Tibial nerve (tissue), 4 donors: ENCODE results near the gene ANKRD17. TPM values are rescaled to one million over a fixed set of nuclear protein-coding genes. Genes with fewer than 3 reads are reported as not detected.
"Not testable (repeated sequence)": the region's sequence is repeated elsewhere in the genome, so short reads cannot be mapped to it uniquely, and the experiment has no call there.

Experiments
- DNase-seq, 2 donors: peaks; one replicate each; pipeline ENCODE4 v3.0.0-alpha.2; 2019; ENCODE audit warnings: low spot score in 2 of 2
- H3K27ac ChIP-seq, 4 donors: fragments of 200-600 bp; sonication (generic) in 3 of 4; one replicate each; pipeline ENCODE4 v1.5.1; 2017 to 2019; ENCODE audit warnings: mild to moderate bottlenecking in 1 of 4
- H3K27me3 ChIP-seq, 2 donors: fragments of 200-600 bp; sonication (generic) in 1 of 2; one replicate each; pipeline versions ENCODE4 v1.5.1 to v1.6.0; 2017 to 2019
- H3K36me3 ChIP-seq, 3 donors: fragments of 200-600 bp; sonication (generic); one replicate each; pipeline ENCODE4 v1.5.1; 2018 to 2019
- H3K4me1 ChIP-seq, 4 donors: fragments of 200-600 bp; sonication (generic) in 3 of 4; one replicate each; pipeline ENCODE4 v1.5.1; 2017 to 2019
- H3K4me3 ChIP-seq, 4 donors: fragments of 200-600 bp; sonication (generic) in 3 of 4; one replicate each; pipeline ENCODE4 v1.5.1; 2017 to 2019; ENCODE audit warnings: mild to moderate bottlenecking in 1 of 4, moderate library complexity in 1 of 4
- H3K9me3 ChIP-seq, 4 donors: fragments of 200-600 bp; sonication (generic) in 3 of 4; one replicate each; pipeline ENCODE4 v1.5.1; 2017 to 2019
- EP300 ChIP-seq, 2 donors: sonication (generic); formaldehyde crosslinking; IDR thresholded peaks; one replicate each; pipeline ENCODE4 v1.6.1; 2017; ENCODE audit warnings: antibody characterized with exemption in 2 of 2, mild to moderate bottlenecking in 1 of 2
- POLR2A ChIP-seq, 2 donors: fragments of 450-650 bp; IDR thresholded peaks; one replicate each; pipeline ENCODE4 v1.6.1; 2017; ENCODE audit warnings: antibody characterized with exemption in 2 of 2, mild to moderate bottlenecking in 2 of 2, moderate library complexity in 2 of 2
- WGBS, 2 donors: methylation state at CpG; one replicate each; pipeline ENCODE4 v1.1.5; 2018; 5-methylcytosine and 5-hydroxymethylcytosine counted together
- total RNA-seq, 4 donors: library from RNA; depleted of rRNA; stranded (reverse); fragments of >200 nt; gene quantifications; one replicate each; pipeline ENCODE4 v1.1.0, GENCODE V29; 2016
- TF ChIP-seq, protein P1 (sequence below), 5 experiments: fragments of 200-600 bp in 3 of 5; fragments of 450-650 bp in 2 of 5; sonication (generic) in 3 of 5; IDR thresholded peaks; one replicate each; pipeline ENCODE4 v1.5.1; 2016 to 2019; ENCODE audit warnings: antibody characterized with exemption in 5 of 5, mild to moderate bottlenecking in 3 of 5, moderate library complexity in 2 of 5

Gene ANKRD17
- total RNA-seq, 4 donors from 2014 or later: 46.5 to 61.8 (median 55.0) TPM

DNA sequence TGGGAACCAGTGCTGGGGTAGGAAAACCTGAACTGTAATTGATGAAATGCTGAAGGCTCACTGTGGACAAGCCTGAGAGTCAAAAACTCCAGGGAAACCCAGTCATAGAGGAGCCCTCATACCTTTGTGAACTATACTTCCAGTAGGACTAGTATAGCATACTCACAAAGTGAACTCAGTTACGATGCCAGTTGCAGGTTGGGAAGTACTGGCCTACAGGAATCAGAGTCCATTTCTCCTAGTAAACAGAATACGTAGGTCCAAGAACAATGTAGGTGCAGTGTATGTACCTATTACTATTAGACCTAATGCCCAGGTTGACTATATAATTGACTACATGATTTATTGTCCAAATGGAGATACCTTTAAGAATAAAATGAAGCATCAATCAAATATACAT is 8.5 kb upstream of the ANKRD17 start:
- DNase-seq: no peak
- Histone ChIP-seq H3K9me3 (no peaks in the 10 kb centered on the region), H3K27ac (no peak overlapping the region), H3K27me3 (no peaks in the 10 kb centered on the region), H3K36me3 (peaks cover 0 to 3% (median 0%) of the 10 kb centered on the region in 3 donors), H3K4me3 (no peak overlapping the region), H3K4me1 (no peaks in the 10 kb centered on the region)
- 95% methylated on average over 2 of the region's 2 CpGs for WGBS, 2 donors
- TF ChIP-seq EP300 (IDR thresholded peaks at IDR 0.05) (no peak), POLR2A (IDR thresholded peaks at IDR 0.05) (no peak)
- TF ChIP-seq, protein P1, sequence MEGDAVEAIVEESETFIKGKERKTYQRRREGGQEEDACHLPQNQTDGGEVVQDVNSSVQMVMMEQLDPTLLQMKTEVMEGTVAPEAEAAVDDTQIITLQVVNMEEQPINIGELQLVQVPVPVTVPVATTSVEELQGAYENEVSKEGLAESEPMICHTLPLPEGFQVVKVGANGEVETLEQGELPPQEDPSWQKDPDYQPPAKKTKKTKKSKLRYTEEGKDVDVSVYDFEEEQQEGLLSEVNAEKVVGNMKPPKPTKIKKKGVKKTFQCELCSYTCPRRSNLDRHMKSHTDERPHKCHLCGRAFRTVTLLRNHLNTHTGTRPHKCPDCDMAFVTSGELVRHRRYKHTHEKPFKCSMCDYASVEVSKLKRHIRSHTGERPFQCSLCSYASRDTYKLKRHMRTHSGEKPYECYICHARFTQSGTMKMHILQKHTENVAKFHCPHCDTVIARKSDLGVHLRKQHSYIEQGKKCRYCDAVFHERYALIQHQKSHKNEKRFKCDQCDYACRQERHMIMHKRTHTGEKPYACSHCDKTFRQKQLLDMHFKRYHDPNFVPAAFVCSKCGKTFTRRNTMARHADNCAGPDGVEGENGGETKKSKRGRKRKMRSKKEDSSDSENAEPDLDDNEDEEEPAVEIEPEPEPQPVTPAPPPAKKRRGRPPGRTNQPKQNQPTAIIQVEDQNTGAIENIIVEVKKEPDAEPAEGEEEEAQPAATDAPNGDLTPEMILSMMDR (IDR thresholded peaks at IDR 0.05): no peak

DNA sequence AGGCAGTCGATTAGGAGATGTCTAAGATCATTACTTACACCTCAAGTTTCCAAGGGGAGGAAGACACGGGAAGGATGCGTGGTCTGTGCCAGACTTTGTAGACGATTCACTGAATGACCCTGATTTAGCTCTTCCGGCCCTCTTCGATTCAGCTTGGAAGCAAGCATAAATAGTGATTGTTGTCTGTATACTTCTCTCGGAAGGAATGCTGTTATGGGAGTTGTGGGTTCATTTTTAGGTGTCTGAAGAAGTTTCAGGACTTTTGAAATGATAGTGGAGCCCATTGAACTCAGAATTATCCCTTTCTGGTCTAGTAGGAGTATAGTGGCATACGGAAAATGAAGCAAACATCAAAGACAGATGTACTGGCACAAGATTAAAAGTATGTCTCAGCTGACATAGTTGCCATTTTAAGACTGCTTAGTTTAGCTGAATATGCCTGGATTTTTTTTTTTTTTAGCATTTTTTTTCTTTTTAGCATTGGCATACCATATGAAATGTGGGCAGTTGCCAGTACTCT is 1.0 kb upstream of the ANKRD17 start:
- peaks cover 0 to 47% (median 22%) of the 10 kb centered on the region in 4 donors for H3K4me1 ChIP-seq
- 0 to 1% methylated on average over 8 of the region's 8 CpGs for WGBS, 2 donors
- TF ChIP-seq, protein P1 (IDR thresholded peaks at IDR 0.05): no peak
- TF ChIP-seq EP300 (IDR thresholded peaks at IDR 0.05) (no peak), POLR2A (IDR thresholded peaks at IDR 0.05) (no peak)

DNA sequence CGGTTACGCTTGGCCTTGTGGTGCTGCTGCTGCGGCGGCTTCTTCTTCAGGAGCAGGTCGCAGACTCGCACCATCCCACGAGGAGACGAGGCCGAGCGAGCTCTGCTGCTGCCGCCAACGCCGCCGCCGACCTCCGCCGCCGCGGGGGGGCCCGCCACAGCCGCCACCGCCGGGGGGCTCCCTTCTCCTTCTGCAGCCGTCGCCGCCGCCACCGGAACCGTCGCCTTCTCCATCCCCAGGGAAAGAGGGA is 237 bp downstream of the ANKRD17 start:
- peaks cover 0 to 3% (median 0%) of the 10 kb centered on the region in 3 donors for H3K36me3 ChIP-seq
- peak overlapping the region; percentile 97 to 99 (median 98) for H3K27ac ChIP-seq
- peaks cover 0 to 60% (median 22%) of the 10 kb centered on the region in 4 donors for H3K4me1 ChIP-seq
- H3K27me3 ChIP-seq: no peaks in the 10 kb centered on the region
- peak overlapping the region; percentile 76 to 92 (median 88) for H3K4me3 ChIP-seq
- H3K9me3 ChIP-seq: no peaks in the 10 kb centered on the region
- WGBS, 2 donors: 0% methylated on average over 5 to 22 of the region's 30 CpGs
- peak in 1 of 2 donors; percentile 18 for DNase-seq
- no peak for TF ChIP-seq POLR2A (IDR thresholded peaks at IDR 0.05)
- TF ChIP-seq, protein P1 (IDR thresholded peaks at IDR 0.05): peak in 3 of 5 experiments; percentile 10 to 35 (median 11)

More for the DNA sequence above, 1.0 kb upstream of the ANKRD17 start:
- H3K36me3 ChIP-seq: peaks cover 0 to 3% (median 0%) of the 10 kb centered on the region in 3 donors
- DNase-seq: no peak
- peak overlapping the region; percentile 76 to 92 (median 88) for H3K4me3 ChIP-seq
- peak overlapping the region; percentile 97 to 99 (median 98) for H3K27ac ChIP-seq
- no peaks in the 10 kb centered on the region for H3K27me3 ChIP-seq
- H3K9me3 ChIP-seq: no peaks in the 10 kb centered on the region

DNA sequence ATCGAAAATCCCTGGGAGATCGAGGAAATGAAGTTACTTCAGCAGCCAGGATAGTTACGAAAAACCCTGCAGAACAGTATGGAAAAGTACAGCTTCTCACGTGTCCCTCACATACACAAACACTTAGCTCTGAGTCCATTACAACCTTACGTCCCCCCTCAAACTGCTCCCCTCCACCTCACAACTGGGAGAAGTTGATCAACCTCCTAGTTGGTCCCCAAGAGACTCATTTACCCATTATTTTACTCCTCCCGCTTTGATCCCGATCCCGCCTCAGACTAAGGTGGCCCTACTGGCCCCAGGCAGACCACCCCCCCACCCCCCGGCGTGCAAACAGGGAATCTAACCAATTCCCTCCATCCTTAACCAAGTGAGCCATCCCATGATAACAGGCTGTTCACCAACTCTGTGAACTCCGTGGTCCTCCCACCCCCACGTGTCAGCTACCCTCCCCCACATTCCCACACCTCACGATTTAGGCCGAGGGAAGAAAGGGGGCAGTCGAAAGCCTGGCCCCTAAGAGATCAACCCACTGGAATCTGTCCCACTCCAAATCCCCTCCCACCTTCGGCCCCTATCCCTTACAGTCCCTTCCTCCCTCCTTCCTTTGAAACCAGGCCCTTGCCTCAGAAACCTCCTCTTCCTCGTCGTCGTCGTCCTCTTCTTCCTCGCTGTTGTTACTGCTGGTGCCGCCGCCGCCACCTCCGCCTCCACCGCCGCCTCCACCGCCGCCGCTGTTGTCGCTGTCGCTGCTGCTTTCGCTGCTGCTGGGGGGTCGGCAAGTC is 755 bp downstream of the ANKRD17 start:
- Histone ChIP-seq H3K9me3 (no peaks in the 10 kb centered on the region), H3K4me3 (peak overlapping the region; percentile 76 to 92 (median 88)), H3K36me3 (no peaks in the 10 kb centered on the region), H3K4me1 (peaks cover 0 to 65% (median 25%) of the 10 kb centered on the region in 4 donors), H3K27me3 (no peaks in the 10 kb centered on the region), H3K27ac (peak overlapping the region; percentile 97 to 99 (median 98))
- 1% methylated on average over 34 of the region's 34 CpGs for WGBS, 2 donors
- peak in 1 of 2 donors; percentile 6 for DNase-seq
- TF ChIP-seq, protein P1 (IDR thresholded peaks at IDR 0.05): peak in 1 of 5 experiments; percentile 14
- no peak for TF ChIP-seq EP300 (IDR thresholded peaks at IDR 0.05)

DNA sequence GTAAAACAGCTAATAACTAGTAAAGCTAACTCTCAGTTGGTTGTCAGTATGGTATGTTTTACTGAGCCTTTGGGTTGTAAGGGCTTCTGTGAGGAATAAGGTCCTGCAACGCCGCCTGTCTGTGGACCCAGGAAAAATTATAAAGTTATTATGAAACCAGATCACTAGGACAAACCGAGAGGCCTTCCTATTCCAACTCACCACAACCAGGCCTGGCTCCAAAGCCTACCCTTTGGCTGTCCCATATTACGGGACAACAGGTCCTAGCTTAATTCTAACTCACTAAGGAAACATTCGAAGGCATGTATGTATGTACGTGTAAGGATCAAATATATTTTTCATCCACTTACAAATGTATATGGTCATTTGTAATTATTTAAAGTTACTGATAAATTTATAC is 1.4 kb downstream of the ANKRD17 start:
- peaks cover 0 to 71% (median 29%) of the 10 kb centered on the region in 4 donors for H3K4me1 ChIP-seq

DNA sequence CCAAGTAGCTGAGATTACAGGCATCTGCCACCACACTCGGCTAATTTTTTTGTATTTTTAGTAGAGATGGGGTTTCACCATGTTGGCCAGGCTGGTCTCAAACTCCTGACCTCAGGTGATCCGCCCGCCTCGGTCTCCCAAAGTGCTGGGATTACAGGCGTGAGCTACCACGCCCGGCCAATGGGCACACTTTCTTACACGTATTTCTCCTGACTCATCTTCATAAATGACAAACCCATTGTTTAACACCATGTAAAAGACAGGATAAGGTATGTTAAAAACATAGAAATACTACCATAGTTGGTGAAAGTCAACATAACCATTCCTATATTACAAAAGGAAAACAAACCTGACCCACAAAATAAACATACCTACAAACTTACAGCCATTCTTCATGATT is 2.8 kb downstream of the ANKRD17 start:
- not testable (repeated sequence) for H3K4me3 ChIP-seq, H3K27me3 ChIP-seq, H3K27ac ChIP-seq, H3K36me3 ChIP-seq, H3K9me3 ChIP-seq, DNase-seq
- 89 to 91% methylated on average over 8 of the region's 8 CpGs for WGBS, 2 donors
- peaks cover 0 to 76% (median 32%) of the 10 kb centered on the region in 4 donors for H3K4me1 ChIP-seq

More for the DNA sequence above, 1.4 kb downstream of the ANKRD17 start:
- H3K27ac ChIP-seq: peak overlapping the region; percentile 97 to 99 (median 98)
- peak; percentile 60 to 93 for DNase-seq
- H3K27me3 ChIP-seq: no peaks in the 10 kb centered on the region
- peak overlapping the region; percentile 76 to 92 (median 88) for H3K4me3 ChIP-seq
- WGBS, 2 donors: 1 to 3% methylated on average over 6 of the region's 6 CpGs
- H3K9me3 ChIP-seq: no peaks in the 10 kb centered on the region
- TF ChIP-seq EP300 (IDR thresholded peaks at IDR 0.05) (peak in 1 of 2 donors; percentile 61), POLR2A (IDR thresholded peaks at IDR 0.05) (no peak)
- TF ChIP-seq, protein P1 (IDR thresholded peaks at IDR 0.05): peak; percentile 56 to 80 (median 68)
- no peaks in the 10 kb centered on the region for H3K36me3 ChIP-seq
